Stimulated activated CD4-positive, alpha-beta T cell treated with anti-CD3 and anti-CD28 coated beads, Interleukin-4, amount 100 ng/mL, for 4 hours (primary cell): Measurements from ENCODE around the gene CD109.
"Not testable (repeated sequence)": the region's sequence is repeated elsewhere in the genome, so short reads cannot be mapped to it uniquely, and the experiment has no call there.

Source experiments
- DNase-seq, 2 experiments: peaks; one replicate each; pipeline ENCODE4 v3.0.0-alpha.2; 2020

Gene CD109

DNA sequence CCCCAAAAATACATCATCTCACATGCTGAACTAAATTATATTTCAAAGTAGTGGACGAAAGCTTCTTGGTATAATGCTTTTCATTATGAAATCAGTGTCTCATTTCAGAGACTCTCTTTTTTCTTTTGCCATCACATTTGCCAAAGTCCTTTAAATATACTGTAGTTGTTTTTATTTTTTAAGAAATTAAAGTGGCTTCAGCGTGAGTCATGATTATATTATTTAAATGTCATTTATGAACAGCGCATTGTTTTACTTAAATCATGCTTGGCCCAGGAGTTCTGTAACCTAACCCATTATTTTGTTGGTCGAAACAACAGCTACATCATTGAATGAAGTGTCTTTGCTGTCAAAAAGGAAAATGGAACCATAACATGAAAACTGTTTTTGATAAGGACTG, 100.9 kb downstream of the CD109 start:
- no peak for DNase-seq

DNA sequence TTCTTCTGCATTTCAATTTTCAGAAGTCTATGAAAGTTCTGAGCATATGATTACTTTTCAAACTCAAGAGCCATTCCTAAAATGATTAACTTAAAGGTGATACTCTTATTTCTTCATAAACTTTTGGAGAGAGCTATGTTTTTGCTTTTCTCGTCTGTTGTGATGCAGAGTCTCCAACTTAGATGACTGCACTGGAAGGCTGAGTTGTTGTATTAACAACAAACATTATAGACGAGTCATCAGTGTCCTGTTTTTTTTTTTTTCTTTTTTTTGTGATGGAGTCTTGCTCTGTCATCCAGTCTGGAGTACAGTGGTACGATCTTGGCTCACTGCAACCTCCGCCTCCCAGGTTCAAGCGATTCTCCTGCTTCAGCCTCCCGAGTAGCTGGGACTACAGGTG, 101.9 kb downstream of the CD109 start:
- no peak for DNase-seq

DNA sequence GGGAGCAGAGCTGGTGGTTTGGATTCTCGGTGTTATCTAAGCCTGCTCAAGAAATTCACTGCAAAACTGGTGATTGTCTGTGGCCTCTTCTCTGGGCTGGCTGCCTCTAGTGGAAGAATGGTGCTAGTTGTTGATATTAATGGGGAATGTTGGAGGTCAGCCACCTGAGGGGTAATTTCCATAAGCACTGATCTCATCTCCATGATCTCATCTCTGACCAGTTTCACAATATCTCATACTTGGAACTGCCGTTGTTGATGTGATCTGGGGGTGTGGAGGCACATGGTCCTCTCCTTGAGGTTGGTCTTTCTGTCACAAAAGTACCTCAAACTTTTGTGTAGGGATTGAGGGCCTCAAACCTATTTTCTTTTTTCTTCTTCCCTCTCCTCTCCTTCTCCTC, 102.6 kb downstream of the CD109 start:
- no peak for DNase-seq

DNA sequence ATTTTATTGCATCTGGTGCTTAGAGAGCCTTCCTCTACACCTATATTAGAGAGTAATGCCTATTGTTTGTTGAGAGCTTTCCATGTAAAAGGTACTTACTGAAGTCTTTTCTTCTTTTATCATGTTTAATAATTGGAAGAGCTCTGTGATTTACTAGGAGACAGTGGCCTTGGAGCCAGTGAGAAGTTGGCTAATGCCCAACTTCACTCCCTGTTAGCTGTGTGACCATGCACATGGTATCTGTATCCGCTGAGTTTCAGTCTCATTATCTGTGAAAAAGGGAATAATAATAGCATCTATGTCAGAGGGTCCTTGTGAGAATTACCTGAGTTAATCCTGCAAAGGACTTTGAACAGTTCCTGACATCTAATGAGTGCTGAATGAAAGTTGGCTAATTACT, 105.0 kb downstream of the CD109 start:
- no peak for DNase-seq

DNA sequence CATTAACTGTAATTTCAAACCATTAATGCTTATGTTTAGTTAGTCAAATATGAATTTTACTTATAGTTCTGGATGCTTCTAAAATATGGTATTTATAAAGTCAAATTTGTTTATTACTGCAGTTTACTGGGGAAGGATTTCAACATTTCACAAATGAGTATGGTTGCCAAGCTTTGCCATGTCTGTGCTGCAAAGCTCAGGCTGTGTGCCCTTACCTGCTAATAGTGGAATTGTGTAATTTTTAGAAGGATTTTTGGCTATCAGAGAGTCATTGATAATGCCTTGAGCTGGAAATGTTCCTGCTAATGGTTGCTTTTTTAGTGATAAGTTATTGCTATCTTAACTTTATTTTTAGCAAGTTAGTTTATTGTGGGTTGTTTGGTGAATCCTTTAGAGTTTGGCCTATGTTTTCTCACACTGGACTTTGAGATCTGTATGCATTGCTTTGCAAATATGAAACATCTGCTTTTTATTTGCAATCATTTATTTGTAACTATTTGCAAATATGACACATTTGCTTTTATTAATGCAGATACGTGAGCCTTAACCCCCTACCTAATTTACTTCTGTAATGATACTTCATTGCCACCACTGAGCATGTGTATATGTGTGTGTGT, 105.8 kb downstream of the CD109 start:
- no peak for DNase-seq

DNA sequence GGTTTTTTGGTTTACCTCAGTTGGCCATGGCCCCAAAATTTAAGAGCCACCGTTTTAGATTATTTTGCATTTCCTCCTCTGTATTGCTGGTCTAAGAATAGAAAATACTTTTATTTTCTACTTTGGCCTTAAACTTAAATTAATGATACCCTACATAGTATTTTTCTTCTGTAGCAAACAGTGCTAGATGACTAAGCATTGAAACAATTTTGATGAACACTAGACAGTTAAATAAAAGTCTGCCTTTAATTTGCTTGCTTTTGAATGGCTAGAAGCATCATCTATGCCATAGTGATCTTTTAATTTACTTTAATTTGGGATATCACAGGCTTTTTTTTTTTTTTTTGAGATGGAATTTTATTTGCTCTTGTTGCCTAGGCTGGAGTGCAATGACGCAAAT, 106.4 kb downstream of the CD109 start:
- no peak for DNase-seq

DNA sequence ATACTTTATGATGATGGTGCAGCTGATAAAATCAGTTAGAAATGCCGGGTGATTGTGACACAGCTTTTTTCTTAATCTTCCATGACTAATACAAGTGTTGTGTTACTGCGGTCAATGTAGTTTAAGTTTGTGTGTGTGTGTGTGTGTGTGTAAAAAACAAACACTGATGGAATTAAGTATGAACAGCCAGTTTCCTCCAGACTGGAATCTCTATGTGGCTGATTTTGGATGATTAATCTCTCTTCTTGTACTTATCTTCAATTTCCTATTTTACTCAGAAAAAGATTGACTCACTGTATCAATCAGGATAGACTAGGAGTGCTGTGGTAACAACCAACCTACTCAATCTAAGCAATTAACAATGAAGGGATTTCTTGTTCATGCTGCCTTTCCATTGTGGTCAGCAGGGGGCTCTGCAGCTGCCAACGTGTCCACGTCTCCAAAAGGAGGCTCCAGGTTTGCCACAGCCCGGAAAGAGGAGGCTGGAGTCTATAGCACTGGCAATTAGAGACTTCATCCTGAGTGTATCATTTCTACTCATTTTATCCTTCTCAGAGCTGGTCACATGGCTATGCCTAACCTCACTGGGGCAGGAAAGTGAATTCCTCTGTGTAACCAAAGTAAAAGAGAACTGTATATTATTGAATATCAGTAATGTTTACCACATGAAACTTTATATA, 107.7 kb downstream of the CD109 start:
- no peak for DNase-seq

DNA sequence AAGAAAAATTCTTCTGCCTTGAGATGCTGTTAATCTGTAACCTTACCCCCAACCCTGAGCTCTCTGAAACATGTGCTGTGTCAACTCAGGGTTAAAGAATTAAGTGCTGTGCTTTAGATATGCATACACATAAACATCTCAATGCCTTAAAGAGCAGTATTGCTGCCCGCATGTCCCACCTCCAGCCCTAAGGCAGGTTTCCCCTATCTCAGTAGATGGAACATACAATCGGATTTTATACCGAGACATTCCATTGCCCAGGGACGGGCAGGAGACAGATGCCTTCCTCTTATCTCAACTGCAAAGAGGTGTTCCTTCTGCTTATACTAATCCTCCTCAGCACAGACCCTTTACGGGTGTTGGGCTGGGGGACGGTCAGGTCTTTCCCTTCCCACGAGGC, 109.2 kb downstream of the CD109 start:
- not testable (repeated sequence) for DNase-seq

DNA sequence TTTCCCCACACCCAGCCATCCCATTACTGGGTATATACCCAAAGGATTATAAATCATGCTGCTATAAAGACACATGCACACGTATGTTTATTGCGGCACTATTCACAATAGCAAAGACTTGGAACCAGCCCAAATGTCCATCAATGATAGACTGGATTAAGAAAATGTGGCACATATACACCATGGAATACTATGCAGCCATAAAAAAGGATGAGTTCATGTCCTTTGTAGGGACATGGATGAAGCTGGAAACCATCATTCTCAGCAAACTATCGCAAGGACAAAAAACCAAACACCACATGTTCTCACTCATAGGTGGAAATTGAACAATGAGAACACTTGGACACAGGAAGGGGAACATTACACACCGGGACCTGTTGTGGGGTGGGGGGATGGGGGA, 110.0 kb downstream of the CD109 start:
- not testable (repeated sequence) for DNase-seq

DNA sequence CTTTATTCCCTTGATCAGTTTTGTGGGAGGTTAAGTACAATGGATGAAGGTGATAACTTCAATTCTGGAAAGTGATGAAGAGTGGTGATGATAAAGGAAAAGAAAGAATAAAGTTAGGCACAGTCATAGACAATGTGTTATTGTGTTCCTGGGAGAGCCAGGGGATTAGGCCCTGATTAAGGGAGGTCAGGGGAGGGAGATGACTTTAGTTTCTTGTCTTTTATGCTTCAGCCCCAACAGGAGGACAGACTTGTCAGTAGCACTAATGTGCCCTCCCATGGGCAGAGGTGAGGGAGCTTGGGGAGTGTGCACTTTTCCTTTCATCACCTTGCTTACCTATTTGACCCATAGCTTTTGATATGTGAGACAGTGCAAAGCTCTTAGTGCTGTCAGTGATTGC, 115.7 kb downstream of the CD109 start:
- DNase-seq, result no peak

DNA sequence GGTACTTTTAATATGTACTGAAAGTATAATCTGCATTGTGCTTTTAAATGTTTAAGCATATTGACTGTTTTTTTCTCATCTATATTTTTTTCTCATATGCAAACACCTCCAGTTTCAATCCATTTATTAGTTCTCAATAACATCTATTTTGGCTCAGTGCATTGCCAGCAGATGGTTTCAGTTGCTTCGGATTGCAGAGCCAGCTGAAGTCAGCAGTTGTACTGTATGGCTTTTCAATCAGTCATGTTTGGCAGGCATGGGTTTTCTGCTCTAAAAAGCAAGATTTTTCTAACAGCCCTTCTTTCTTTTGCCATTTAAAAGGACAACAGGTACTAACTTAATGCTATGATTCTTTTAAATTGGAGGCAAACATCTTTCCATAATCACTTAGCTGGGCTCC, 121.2 kb downstream of the CD109 start:
- DNase-seq, result no peak

DNA sequence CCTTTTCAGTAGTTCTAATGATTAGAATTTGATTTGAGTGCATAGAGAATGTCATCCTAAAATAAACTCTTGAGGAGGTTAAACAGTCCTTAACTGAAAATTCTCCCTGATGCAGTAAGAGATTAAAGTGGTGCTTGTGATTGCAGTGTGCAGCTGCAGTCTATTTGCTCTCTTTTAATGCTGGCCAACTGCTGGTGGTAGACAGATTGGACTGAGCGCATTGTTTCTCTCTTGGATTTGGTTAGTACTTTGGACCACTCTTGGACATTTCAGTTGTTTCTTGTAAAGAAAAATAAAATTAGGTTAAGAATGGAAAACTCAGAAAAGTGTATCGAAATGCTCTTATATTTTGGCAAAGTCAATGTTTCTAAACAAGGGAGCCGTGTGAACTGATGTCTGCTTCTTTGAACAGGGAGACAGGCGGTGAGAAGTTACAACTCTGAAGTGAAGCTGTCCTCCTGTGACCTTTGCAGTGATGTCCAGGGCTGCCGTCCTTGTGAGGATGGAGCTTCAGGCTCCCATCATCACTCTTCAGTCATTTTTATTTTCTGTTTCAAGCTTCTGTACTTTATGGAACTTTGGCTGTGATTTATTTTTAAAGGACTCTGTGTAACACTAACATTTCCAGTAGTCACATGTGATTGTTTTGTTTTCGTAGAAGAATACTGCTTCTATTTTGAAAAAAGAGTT, 127.2 kb downstream of the CD109 start:
- no peak for DNase-seq

DNA sequence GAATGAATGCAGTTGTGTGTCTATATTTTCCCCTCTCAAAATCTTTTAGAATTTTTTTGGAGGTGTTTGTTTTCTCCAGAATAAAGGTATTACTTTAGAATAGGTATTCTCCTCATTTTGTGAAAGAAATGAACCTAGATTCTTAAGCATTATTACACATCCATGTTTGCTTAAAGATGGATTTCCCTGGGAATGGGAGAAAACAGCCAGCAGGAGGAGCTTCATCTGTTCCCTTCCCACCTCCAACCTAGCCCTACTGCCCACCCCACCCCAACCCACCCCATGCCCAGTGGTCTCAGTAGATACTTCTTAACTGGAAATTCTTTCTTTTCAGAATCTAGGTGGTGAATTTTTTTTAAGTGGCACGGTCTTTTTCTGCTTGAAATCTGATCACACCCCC, 127.8 kb downstream of the CD109 start:
- DNase-seq, result no peak

DNA sequence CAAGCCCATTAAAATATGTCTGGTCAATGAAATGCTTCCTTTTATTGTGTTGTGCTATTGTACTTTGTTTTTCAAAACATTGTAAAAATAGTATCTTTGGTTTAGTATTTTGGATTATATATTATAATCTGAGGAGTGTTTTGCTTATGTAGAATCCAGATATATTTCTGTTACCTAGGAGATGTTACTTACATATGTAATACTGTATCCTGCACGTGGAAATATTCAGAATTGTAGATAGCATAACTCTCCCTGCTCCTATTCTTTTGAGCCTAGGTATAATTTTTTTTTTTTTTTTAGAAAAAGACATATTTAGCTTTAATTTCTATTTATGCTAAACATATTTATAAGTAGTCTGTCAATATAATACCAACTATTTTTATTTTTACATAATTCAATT, 130.6 kb downstream of the CD109 start:
- DNase-seq, result no peak

DNA sequence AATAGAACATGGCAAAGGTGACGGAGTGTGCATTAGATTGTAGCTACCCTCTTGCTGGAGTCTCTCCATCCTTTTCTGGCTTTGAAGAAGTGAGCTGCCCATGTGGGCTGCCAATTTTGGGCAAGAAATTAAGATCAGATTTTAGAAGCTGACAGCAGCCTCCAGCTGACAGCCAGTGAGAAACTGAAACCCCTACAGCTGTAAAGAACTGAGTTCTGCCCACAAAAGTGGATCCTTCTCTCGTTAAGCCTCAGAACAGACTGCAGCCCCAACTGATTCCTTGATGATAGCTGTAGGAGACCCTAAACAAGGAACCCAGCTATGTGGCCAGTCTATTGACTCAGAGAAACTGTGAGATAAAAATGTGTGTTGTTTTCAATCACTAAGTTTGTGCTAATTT, 134.1 kb downstream of the CD109 start:
- no peak for DNase-seq

DNA sequence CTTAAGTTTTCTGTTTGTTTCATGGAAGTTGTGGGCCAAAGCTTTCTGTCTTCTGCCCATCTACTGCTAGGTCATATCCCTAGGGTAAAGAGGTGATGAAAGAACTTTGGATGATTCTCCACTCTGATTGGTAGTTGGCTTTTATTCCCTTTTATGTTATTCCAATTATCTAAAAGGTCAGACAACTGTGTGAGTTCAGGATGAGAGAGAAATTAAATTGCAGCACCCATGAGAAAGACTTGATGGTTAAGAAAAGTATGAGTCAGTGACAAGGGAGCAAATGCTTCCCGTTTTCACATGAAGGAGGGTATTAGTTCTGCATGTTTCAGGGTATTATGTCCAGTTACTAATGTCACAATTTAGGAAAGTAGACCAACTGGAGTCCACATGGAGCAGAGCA, 136.3 kb downstream of the CD109 start:
- DNase-seq, result no peak

DNA sequence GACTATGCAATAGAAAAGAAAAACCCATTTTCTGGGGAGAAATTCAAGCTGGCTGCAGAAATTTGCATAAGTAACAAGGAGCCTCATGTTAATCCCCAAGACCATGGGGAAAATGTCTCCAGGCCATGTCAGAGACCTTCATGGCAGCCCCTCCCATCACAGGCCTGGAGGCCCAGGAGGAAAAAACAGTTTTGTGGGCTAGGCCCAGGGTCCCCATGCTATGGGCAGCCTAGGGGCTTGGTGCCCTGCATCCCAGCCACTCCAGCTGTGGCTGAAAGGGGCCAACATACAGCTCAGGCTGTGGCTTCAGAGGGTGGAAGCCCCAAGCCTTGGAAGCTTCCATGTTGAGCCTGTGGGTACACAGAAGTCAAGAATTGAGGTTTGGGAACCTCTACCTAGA, 148.7 kb downstream of the CD109 start:
- not testable (repeated sequence) for DNase-seq

DNA sequence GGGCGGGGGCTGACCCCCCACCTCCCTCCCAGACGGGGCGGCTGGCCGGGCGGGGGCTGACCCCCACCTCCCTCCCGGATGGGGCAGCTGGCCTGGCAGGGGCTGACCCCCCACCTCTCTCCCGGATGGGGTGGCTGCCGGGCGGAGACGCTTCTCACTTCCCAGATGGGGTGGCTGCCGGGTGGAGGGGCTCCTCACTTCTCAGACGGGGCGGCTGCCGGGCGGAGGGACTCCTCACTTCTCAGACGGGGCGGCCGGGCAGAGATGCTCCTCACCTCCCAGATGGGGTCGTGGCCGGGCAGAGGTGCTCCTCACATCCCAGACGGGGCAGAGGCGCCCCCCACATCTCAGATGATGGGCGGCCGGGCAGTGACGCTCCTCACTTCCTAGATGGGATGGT, 155.0 kb downstream of the CD109 start:
- DNase-seq, result not testable (repeated sequence)

DNA sequence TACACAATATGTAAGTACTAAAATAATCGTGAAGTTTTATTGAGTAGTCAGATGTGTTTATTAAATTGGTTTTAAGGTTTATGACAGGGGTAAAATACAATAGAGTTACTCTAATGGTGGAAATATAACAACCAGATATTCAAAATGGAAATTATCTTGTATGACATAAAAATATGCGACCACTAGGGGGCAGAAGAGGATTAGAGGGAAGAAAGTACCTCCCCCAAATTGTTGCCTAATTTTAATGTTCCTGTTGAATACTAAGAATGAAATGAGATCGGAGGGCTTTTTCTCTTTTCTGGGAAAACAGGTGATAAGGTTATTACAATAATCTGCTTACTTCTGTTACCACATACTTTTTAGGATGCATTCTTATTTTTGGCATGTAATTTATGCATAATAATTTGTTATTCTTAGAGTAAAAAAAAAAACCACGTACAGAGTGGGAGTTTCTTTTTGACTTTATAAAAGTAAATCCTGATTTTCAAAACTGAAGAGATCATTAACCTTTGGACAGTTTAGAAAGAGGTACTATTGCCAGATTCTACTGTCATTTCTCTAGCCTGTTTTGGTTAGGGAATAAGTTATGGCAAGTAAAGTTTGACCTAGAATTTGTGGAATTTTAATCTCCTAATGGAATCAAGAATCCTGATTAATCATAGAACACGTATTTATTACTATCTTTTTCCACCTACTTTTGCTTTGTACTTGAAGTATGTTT, 159.2 kb downstream of the CD109 start:
- no peak for DNase-seq

DNA sequence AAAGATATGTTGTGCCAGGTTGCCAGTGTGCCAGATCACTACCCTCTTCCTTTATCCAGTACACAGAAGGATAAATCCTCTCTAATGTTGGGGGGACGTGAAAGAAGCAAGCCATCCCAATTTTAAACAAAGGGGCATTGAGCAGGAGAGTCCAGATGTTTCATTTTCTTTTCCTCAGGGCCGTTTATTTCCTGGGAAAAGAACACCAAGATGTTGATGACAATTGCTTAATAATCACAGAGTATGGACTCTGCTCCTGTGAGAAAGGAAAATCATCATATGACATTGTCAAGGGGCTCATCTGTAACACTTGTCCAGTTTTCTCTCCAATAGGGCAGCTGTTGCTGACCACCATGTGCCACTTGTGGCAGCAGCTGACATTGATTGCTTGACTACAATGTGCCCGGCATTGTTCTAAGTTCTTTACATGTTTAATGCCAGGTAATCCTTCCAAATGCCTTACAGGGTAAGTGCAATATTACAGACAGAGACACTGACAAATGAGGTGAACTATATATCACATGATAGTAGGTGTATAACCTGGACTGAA, 161.4 kb downstream of the CD109 start:
- no peak for DNase-seq

DNA sequence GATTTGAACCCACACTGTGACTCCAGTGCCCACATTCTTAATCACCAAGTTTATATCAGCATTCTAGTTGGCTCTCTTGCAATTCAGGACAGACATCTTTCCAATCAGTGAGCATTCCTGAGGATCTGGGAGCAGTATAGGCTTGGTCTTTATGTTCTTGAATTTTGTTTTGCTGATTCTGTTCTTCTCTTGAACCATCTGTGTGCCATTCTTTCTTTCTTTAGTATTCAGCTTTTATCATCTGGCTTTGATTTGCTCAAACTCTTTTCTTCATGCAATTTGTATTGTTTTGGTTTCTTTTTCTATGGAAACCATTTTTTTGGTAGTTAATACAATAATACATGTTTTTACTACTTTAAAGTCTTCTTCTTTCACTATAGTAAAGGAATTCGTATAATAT, 162.4 kb downstream of the CD109 start:
- DNase-seq, result no peak

DNA sequence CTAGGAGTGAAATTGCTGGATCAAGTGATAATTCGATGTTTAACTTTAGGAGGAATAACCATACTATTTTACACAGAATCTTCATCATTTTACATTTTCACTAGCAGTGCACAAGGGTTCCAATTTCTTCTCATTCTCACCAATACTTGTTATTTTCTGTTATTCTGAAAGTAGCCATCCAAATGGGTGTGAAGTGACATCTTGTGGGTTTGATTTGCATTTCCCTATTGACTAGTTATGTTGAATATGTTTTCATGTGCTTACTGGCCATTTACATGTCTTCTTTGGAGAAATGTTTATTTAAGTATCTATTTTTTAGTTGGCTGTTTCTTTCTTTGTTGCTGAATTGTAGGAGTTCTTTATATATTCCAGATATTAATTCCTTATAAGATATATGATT, 164.3 kb downstream of the CD109 start:
- no peak for DNase-seq

DNA sequence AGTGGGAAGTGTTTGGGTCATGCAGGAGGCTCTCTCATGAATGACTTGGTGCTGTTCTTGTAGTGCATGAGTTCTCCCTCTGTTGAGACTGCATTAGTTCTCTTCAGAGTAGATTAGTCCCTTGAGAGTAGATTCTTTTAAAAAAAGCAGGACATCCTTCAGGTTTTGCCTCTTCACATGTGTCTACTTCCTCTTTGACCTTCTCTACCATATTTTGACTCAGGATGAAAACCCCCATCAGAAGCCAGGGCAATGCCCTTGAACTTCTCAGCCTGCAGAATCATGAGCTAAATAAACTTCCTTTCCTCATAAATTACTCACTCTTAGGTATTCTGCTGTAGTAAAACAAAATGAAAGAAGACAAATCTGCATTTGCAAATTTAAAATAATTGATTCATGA, 170.3 kb downstream of the CD109 start:
- DNase-seq, result no peak

DNA sequence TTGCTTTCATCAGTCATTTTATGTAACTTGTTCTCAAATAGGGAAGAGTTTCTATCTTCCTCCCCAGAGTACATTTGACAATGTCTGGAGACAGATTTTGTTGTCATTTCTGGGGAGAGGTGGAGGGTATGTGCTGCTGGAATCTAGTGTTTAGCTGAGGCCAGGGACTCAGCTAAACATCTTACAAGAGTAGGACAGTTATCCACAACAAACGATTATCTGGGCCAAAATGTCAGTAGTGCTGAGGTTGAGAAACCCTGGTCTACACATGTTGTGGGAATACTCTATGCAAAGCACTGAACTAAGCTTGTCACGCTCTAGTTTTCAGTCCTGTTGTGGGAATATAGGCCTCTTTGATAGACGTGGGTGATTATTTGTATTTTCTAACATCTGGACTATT, 171.4 kb downstream of the CD109 start:
- no peak for DNase-seq
